Renal cortex interstitium (tissue), 11 donors: ENCODE measurements around the gene LIPI. TPM values are rescaled to one million over a fixed set of nuclear protein-coding genes. Genes with fewer than 3 reads are reported as not detected.
"Not testable (repeated sequence)": the region's sequence is repeated elsewhere in the genome, so short reads cannot be mapped to it uniquely, and the experiment has no call there.

Source experiments
- DNase-seq, 11 donors: peaks; one replicate each; pipeline ENCODE4 v3.0.0-alpha.2; 2013; ENCODE audit warnings: low read depth in 9 of 11, low spot score in 4 of 11; ENCODE audit errors: extremely low read depth in 1 of 11
- polyA plus RNA-seq, 3 donors: library from polyadenylated mRNA; unstranded; fragments of 120-200 nt; gene quantifications; one replicate each; pipeline ENCODE4 v1.2.1, GENCODE V29; 2013; ENCODE audit not compliant: insufficient read length in 3 of 3

The LIPI gene
- polyA plus RNA-seq, 3 donors: 0.16 to 0.68 (median 0.40) TPM

- no peak for DNase-seq
Observed at GRCh38 chr21:14078746-14079375, 131.9 kb downstream of the LIPI start.

- no peak for DNase-seq
Observed at GRCh38 chr21:14076143-14076806, 134.5 kb downstream of the LIPI start.

GRCh38 chr21:14075346-14076142 lies 135.2 kb downstream of the LIPI start:
- DNase-seq: no peak

- DNase-seq: no peak
Observed at GRCh38 chr21:14074177-14074576, 136.6 kb downstream of the LIPI start.

GRCh38 chr21:14073615-14074014 lies 137.1 kb downstream of the LIPI start:
- DNase-seq: no peak

- no peak for DNase-seq
Observed at GRCh38 chr21:14072761-14073535, 137.8 kb downstream of the LIPI start.

- DNase-seq: no peak
Observed at GRCh38 chr21:14071902-14072734, 138.6 kb downstream of the LIPI start.

- DNase-seq: no peak
Observed at GRCh38 chr21:14070968-14071367, 139.8 kb downstream of the LIPI start.

- DNase-seq: no peak
Observed at GRCh38 chr21:14070049-14070893, 140.5 kb downstream of the LIPI start.

- peak in 1 of 11 donors; percentile 5 for DNase-seq
Observed at GRCh38 chr21:14064296-14064645, 146.5 kb downstream of the LIPI start.

- peak in 1 of 11 donors; percentile 43 for DNase-seq
Observed at GRCh38 chr21:14063620-14064295, 147.0 kb downstream of the LIPI start.

- DNase-seq: not testable (repeated sequence)
Observed at GRCh38 chr21:14062684-14063083, 148.1 kb downstream of the LIPI start.

- not testable (repeated sequence) for DNase-seq
Observed at GRCh38 chr21:14061820-14062219, 148.9 kb downstream of the LIPI start.

- DNase-seq: not testable (repeated sequence)
Observed at GRCh38 chr21:14058995-14059627, 151.6 kb downstream of the LIPI start.
